Measurements from ENCODE around the gene SLC5A8.

DNA sequence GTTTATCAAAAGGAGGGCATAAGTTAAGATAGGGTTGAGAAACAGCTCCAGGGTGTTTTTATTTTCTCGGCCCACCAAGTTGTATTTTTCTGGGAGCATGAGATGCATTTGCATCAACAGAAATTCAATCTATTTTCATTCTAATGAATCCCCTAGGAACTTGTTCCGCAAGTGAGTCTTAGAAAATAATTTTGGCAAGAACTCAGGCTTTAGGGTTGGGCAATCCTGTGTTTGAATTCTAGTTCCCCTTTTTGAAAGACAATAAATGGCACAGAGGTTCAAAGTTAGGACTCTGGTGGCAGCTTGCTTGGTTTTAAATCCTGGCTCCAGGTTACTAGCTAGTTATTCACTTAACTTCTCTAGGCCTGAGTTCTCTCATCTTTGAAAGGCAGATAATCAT is 23.7 kb downstream of the SLC5A8 start:
- TF ChIP-seq CTCF (IDR thresholded peaks at IDR 0.05) (no peak), POLR2A (IDR thresholded peaks at IDR 0.05) (no peak)
